DLD1 (cell line): ENCODE measurements around the gene CHST8.
"Not testable (repeated sequence)": the region's sequence is repeated elsewhere in the genome, so short reads cannot be mapped to it uniquely, and the experiment has no call there.

Experiments used
- in situ Hi-C: cut with HindIII; loops from 2 replicates; pipeline ENCODE4 v1.10.0; 2017; ENCODE audit warnings: low sequenced_read_pairs

Gene CHST8

DNA sequence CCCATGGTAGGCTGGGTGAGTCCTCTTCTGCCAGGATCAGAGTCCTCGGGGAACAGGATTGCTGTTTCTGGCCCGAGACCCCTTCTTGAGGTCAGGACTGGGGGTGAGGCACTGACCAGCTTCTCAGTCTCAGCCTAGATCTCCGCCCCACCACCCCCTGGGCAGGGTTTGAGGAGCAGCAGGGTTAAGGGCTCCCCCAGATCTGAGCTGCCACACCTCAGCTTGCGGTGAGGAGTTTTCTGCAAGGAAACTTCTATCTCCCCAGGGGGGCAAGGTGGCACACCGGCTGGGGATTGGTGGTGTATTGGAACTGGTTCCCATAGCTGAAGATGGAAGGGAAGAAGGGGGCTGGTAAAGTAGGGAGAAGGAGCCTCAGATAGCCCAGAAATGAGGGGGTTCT, 19.5 kb downstream of the CHST8 start:
- in situ Hi-C loops: no loop called here

DNA sequence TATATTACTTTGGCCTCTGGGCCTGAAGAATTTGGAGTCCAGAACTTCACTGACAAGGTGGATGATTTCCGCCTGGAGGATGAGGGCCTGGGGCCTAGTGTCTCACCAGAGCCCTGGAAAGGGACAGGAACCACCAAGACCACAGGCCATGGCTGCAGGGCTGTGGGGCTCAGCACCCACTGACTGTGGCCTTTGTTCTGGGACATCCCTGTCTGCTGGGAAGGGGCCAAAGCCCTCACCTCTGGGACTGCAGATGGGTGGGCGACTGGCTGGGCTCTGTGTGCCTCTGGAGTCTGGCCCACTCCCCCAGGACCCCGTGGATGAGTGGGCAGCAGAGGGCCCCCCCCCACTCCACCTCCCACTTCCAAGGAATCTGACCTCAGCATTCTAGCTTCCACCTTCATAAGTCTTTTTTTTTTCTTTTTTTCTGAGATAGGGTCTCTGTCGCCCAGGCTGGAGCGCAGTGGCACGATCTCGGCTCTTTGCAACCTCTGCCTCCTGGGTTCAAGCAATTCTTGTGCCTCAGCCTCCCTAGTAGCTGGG, 20.3 kb downstream of the CHST8 start:
- in situ Hi-C loops: no loop called here

DNA sequence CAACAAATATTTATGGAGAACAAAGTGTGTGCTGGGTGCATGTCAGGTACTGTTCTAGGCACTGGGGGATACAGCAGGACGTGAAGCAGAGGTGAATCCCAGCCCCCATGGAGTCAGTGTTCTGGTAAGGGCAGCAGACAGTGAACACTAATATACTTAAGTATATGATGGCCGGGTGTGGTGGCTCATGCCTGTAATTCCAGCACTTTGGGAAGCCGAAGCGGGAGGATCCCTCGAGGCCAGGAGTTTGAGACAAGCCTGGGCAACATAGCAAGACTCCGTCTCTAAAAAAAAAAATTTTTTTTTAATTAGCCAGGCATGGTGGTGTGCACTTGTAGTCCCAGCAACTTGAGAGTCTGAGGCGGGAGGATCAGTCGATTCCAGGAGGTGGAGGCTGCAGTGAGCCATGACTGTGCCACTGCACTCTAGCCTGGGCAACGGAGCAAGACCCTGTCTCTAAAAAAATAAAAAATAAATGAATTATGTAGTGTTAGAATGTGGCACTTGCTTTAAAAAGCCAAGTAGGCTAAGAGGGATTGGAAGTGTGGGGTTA, 22.6 kb downstream of the CHST8 start:
- in situ Hi-C loops: no loop called here

DNA sequence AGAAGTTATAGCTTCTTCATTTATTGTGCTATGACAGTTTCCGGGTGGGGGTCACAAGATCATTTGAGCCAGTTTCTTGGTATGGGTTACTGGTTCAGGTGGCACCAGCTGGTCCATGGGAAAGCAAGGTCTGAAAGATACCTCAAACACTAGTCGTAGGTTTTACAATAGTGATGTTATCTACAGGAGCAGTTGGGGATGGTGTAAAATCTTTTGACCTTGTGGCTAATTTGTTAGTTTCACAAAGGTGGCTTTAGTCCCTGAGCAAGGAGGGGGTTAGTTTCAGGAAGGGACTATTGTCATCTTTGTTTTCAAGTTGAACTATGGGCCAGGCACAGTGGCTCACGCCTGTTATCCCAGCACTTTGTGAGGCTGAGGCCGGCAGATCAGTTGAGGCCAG, 24.6 kb downstream of the CHST8 start:
- in situ Hi-C loops: no loop called here

DNA sequence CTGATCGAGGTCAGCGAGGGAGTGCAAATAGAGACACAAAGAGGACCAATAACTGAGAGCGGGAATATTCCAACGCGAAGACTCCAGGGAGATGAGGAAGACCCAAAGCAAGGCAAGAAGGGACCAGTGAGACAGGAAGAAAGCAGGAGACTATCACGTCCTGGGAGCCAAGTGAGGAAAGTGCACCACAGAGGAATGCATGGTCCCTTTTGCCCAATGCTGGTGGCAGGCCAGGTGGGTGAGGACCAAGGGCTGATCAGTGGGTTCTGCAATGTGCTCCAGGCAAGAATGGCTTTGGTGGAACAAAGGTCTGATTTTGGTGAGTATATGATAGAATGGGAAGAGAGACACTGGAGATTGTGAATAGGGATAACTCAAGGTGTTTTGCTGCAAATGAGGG, 25.4 kb downstream of the CHST8 start:
- in situ Hi-C loops: no loop called here

DNA sequence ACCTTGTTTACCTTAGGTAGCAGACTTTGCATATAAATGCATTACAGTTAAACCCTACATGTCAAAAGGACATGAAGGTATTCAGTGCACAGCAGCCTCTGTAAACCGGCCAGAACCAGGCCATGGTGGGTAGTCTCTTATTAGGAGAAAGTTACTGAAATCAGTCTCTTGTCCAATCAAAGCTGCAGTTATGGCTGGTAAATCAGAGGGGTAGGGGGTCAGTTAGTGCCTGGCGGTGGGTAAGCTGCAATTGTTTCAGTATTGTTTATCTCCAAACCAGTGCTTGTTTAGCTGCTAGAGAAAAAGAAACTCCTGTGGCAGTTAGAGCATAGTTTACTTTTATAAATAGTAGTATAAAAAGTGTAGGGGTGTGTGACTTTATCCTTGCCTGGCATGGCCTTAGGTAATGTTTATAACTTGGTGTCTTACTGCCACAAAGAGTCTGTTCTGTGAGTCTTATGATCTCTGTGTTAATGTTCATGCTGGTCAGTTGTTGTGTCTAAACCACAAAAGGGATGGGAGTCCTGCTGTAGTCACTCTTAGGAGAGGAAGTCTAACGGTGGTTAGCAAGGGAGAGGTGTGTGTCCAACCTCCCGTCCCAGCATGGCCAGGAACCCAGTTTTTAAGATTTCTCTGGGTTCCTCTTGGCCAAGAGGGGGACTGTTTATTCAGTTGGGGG, 28.0 kb downstream of the CHST8 start:
- in situ Hi-C loops: no loop called here

DNA sequence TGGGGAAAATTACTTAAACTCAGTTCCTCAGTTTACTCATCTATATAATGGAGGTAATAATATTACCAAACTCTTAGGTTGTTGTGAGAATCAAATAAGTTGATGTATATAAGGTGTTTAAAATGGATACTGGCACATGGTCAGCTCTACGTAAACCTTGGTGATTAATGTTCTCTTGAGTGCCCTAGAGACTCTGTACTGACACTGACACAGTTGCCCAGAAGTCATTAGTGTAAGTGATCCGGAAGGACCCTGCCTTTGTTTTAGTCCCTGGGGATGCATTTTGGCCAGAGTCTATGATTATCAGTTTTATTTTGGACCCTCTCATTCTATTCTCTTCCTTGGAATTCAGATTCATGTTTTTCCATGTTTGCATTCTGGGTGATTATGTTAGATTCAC, 31.9 kb downstream of the CHST8 start:
- in situ Hi-C loops: no loop called here

DNA sequence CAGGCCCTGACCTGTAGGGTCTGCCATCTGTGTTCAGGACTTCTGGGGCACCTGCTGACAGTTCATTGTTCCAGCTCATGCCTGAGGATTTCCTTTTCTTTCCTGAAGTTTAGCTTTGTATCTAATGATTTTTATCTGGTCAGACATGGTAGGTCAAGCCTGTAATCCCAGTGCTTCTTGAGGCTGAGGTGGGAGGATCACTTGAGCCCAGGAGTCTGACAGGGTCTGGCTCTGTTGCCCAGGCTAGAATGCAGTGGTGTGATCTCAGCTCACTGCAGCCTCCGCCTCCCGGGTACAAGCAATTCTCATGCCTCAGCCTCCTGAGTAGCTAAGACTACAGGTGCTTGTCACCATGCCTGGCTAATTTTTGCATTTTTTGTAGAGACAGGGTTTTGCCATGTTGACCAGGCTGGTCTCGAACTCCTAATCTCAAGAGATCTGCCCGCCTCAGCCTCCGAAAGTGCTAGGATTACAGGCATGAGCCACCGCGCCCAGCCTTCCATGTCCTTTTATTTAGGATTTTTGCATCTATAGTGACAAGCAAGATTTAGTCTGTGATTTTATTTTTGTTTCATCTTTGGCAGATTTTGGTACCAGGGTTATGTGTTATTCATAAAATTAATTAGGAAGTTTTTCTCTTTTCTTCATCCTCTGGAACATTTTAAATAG, 33.2 kb downstream of the CHST8 start:
- in situ Hi-C loops: no loop called here

DNA sequence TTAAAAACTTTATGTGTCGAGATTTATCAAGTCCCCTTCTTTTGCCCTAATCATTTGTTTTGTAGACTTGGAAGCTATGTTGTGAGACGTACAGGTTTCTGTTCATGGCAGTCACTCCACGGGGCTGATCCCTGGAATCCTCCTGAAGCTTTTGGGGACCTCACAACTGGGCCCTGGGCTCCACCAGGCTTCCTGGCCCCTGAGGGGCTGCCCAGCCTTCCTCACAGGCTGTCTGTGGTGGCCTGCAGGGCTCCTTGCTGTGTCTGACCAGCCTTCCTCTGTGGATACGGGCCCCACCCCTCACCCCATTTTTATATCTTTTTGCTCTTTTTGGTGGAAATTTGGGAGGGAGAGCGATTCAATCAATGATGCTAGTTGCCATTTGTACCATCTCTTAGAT, 38.1 kb downstream of the CHST8 start:
- in situ Hi-C loops: no loop called here

DNA sequence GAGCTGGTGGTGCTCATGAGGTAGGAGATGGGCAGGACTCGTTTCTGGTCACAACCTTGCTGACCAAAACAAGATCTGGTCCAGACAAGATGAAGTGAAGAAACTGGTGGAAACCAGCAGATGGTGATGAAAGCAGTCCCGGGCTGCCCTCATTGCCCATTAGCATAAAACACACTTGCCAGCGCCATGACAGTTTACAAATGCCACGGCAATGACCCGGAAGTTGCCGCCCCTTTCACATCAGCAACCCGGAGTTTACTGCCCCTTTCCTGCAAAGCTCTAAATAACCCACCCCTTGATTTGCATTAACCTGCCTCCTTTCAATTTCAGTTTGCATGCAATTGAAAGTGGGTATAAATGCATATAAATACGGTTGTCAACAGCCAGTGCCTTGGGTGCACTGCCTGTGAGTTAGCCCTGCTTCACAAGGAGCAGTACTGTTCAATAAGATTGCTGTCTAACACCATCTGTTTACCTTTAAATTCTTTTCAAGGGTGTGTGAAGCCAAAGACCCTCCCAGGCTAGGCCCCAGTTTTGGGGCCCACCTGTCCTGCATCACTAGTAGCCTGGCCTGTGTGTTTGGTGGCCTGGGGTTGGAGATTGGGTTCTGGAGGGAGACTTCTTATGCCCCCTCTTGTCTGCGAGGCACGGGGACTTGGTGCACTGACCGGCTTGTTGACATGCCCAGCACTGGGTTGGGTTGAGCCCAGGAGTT, 38.8 kb downstream of the CHST8 start:
- in situ Hi-C loops: no loop called here

DNA sequence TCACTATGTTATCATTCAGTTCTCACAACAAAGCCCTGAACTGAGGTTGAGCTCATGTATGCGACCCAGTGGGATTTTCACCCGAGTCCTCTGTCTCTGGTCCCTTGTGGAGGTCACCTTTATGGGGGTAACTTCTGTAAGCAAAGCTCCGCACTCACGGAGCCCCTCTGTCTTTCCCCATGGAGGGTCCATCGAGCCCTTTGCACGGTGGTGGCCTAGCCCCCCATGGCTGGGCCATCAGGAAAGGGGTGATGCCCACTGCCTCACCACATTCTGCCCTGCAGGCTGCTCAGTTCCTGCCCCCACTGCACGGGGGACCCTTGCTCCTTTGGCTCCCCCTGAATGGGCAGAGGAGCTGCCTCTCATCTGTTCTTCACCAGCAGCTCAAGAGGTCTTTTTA, 39.6 kb downstream of the CHST8 start:
- in situ Hi-C loops: no loop called here

DNA sequence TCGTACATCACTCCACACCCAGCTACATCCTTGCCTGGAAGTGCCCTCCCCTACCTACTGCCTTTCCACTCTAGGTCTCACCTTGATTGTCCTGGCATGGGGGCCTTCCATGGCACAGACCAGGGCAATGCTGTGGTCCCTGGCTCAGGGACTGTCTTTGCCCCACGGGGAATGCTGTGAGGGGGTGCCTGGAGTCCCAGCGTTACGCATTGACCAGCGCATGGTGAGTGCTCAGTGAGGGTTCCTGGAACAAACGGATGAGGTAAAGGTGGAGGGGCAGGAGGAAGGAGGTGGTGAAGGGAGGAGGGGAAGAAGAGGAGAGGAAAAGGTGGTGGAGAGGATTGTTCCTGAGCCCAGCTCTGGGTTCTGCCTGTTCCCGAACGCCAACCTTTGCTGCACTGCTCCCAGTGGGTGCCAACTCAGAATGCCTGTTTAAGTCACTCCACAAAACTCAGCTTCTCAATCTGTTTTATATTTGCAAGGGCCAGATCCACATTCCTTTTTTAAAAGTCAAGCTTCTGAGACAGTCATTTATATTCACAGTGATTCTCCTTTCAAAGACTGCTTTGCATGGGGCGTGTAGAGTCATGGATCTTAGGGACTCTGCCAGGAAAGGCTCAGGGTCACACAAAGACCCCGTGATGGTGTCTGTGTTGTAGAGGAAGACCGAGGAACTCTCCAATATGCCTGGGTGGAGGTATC, 40.8 kb downstream of the CHST8 start:
- in situ Hi-C loops: no loop called here

DNA sequence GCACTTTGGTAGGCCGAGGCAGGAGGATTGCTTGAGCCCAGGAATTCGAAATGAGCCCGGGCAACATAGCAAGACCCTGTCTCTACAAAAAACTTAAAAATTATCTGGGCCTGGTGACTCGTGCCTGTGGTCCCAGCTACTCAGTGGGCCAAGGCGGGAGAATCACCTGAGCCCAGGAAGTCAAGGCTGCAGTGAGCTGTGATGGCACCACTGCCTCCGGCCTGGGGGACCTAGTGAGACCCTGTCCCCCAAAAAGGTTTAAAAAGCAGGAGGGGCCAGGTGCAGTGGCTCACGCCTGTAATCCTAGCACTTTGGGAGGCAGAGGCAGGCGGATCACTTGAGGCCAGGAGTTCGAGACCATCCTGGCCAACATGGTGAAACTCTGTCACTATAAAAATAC, 41.6 kb downstream of the CHST8 start:
- in situ Hi-C loops: not testable (repeated sequence)

DNA sequence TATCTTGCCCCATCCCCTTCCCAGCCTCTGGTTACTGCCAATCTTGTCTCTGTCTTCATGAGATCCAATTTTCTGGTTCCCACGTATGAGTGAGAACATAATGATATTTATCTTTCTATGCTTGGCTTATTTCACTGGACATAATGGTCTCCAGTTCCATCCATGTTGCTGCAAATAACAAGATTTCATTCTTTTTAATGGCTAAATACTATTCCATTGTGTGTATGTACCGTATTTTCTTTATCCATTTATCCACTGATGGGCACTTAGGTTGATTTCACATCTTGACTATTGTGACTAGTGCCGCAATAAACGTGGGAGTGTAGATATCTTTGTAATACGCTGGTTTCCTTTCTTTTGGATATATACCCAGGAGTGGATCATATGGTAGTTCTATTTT, 43.0 kb downstream of the CHST8 start:
- in situ Hi-C loops: no loop called here

DNA sequence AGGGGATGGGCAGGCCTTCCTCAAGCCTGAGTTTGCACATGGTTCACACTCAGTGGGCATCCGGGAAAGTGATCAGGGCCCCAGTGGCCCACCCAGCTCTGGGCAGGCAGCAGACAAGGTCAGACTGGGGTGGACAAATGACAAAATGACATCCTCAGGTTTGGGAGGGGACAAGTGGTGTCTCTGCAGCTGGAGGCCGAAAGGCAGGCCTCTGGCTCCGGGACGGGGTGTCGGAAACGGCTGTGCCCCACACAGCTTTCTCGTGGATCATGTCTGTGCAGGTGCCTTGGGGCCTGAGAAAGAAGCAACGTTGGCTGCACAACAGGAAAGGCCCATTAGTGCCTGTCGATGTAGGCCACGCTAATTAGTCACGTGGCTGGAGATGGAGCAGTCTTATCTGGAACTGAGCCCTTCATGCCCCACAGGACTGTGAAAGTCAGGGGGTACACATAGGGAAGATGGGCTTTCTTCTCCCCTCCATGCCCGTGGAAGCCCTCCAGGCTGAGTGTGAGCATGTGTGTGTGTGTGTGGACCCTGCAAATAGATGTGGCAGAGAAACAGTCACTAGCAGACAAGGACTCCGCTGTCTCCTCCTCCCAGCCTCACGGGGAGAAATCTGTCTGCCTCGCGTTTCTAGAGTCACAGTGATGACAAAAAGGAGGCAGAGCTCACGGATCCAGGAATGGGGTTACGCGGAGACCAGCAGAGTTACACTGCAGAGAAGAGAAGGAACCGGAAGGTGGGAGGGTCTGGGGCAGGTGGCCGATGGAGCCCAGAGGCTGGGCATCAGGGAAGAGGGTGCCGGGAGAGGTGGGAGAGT, 44.2 kb downstream of the CHST8 start:
- in situ Hi-C loops: no loop called here

DNA sequence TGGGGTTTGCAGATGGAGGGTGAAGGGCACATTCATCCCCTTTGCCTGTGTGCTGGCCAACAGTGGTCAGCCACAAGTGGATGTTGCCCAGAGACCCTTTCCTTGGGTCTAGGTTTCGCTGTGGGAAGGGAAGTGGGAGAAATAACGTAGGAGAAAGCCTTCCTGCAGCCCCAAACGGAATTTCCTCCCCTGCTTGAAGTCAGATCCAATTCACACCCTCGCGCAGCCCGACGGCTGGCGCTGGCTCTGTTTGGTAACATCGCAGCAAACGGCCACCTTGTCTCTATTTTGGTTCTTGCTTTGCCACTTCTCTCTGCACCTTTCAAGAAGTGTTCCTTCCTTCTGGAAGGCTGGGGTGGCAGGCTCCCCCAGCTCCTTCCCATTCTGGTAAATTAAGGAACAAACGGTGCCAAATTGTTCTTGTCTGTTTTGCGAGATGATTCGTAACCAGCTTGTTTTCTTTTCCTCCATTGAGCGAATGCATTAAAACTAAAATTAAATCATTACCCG, 45.4 kb downstream of the CHST8 start:
- in situ Hi-C loops: no loop called here

DNA sequence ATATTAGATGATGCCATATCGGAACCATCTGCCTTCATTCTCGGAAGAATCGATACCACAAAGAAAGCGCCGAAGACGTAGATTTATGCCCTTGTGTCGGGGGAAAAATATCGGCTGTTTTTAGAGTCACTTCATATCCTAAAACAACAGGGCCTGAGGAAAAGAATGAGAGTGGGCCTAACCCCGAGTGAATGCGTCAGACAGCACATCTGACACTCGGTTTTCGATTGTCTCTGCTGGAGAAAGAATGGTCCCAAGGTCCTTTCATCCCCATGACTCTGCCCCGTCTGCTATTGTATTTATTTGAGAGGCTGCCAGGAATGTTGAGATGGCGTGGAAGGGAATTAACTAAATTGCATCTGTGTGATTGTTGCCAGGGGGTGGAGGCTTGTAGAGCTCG, 46.1 kb downstream of the CHST8 start:
- in situ Hi-C loops: no loop called here

DNA sequence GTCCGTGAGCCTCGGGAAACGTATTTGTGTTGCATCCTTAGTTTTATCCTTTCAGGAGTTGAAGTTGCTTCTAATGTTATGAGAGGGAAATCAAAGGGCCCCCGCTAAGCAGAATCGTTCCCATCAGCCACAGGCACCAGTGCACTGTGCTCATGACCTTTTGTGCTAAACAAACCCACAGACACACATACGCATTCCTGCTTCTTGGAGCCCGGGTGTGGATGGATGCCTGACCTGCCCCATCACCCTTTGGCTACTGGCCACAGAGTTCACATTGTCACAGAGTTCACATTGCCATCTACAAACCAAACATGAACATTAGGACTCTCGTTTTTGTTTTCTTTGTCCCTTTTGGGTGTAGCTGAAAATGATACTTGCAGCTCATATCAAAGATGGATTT, 47.2 kb downstream of the CHST8 start:
- in situ Hi-C loops: no loop called here

DNA sequence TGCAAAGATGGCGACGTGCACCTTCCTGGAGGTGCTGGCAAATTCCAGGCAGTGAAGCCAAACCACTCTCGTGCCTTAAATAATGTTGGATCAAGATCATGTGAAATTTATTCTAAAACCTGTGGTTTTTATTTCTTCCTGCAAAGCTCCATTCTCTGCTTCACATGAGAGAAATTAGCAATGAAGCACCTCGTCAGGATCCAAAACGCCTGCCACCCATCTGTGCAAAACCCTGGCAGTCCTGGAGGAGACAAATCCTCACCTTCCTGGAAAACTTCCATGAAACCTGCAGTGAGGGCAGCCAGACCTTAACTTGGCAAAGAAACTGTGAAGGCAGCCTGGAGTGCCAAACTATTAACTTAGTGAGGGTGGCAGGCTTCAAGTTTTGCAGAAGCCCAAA, 47.6 kb downstream of the CHST8 start:
- in situ Hi-C loops: no loop called here

DNA sequence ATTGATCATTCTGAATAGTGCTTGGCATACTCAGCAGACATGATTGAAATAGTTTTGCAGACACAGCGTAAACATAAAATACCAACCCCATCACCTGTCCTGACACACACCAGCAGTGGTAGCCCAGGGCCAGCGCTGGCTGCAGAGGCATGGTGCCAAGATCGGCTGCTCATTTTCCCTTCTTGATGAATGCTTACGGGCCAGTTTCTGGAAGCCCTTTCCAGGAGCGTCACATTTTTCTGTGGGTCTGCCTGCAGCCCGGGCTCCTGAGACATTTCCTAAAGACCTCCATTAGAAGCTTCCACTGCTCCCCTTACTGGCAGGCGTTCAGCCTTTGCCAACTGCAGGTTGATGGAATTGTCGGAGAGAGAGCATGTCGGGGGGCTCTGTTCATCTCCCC, 48.6 kb downstream of the CHST8 start:
- in situ Hi-C loops: no loop called here
